Stimulated activated CD8-positive, alpha-beta memory T cell treated with anti-CD3 and anti-CD28 coated beads, Interleukin-12 subunit alpha, Interleukin-12 subunit beta, amount 100 ng/mL, for 24 hours (primary cell): ENCODE results near the gene MAGI1.

Source experiments
- DNase-seq: peaks from one replicate; pipeline ENCODE4 v3.0.0-alpha.2; 2020; ENCODE audit errors: extremely low read depth

Gene MAGI1

GRCh38 chr3:65945953-65946352 lies 92.8 kb downstream of the MAGI1 start:
- DNase-seq, result no peak

DNA sequence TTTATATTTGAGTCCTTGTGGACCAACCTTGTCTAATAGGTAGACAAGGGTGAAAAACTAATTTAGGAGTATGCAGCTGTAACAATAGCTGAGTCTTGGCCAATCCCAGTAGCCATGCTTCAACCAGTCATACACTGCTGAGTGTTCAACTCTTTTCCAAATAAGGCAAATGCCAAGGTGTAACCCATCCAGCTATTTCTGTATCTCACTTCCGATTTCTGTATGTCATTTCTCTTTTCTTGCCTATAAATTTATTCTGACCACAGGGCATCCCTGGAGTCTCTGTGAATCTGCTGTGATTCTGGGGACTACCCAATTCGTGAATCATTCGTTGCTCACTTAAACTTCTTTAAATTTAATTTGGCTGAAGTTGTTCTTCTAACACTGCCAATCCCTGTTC lies 93.2 kb downstream of the MAGI1 start:
- no peak for DNase-seq

- DNase-seq, result no peak
These were observed 94.5 kb downstream of the MAGI1 start for GRCh38 chr3:65944252-65944651.

DNA sequence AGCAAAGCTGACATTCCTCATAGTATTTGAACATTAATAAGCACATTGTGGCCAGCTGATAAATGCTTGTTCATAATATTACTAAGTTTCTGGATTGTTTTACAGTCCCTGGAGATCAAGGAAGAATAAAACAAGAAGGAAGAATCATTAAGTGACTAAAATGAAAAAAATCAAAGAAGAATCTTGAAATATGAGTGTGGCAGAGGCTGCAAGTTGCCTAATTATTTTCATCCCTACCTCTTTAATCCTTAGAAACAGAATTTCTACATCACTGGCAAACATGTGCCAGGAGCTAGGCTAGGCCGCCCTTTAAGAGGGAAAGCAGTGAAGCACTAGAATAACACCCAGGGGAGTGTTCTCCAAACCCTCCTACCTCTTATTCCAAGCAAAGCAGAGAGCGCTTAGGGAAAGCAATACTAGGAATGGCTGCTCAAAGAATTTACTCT lies 98.9 kb downstream of the MAGI1 start:
- DNase-seq, result no peak

GRCh38 chr3:65939184-65939583 lies 99.5 kb downstream of the MAGI1 start:
- no peak for DNase-seq

GRCh38 chr3:65938676-65939075 lies 100.0 kb downstream of the MAGI1 start:
- DNase-seq, result no peak

DNA sequence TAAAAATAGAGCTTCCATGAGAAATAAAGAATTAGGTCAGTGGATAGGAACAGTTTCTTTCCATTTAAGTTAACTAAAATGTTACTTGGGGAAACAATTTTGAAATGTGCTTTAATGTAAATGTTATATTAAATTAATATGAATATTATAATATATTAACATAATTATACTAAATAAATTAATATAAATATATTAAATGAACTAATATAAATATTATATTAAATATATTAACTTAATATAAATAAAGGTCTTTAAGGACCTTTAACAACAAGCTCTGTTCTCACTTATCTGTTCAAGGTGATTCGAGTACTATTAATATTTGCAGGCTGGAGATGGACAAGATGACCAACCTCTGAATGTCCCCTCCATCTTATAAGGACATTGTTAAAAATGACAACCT lies 100.6 kb downstream of the MAGI1 start:
- no peak for DNase-seq

GRCh38 chr3:65936908-65937638 lies 101.6 kb downstream of the MAGI1 start:
- no peak for DNase-seq

DNA sequence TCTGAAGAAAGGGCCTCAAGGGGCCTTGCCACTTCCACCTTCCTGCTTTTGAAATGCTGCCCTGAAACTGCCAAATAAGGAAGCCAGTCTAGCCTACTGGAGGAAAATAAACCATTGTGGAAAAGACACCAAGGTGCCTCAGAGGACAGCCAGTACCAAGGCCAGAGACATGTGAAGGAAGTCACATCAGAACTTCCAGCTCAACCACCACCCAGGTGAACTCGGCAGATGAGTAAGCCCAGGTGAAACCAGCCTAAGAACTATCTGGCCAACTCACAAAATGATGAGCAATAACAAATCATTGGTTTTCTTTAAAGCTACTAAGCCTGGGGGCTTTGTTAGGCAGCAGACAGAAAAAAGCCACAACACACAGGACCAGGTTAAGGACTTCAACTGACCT lies 103.0 kb downstream of the MAGI1 start:
- no peak for DNase-seq

DNA sequence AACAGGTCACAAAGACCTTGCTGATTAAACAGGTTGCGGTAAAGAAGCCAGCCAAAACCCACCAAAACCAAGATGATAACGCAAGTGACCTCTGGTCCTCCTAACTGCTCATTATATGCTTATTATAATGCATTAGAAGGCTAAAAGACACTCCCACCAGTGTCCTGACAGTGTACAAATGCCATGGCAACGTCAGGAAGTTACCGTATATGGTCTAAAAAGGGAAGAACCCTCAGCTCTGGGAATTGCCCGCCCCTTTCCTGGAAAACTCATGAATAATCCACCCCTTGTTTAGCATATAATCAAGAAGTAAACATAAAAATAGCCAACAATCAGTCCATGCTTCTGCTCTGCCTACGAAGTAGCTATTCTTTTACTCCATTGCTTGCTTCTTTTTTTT lies 108.1 kb downstream of the MAGI1 start:
- no peak for DNase-seq

DNA sequence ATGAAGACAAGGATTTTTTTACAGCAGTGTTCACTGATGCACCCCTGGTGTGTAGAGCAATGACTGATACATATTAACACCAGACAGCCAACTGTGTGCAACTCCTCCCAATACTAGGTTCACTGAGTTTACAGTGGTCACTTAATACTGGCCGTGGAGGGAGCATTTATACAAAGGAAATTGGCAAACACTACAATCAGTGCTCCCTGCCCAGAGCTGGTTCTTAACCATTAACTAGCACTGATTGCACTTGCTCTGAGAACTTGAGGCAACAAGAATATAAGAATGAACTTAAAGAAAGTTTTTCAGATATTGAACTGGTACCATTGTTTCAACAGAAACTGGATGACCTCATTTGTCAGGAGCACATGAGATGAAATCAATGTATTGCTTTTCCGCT lies 110.6 kb downstream of the MAGI1 start:
- DNase-seq, result no peak

DNA sequence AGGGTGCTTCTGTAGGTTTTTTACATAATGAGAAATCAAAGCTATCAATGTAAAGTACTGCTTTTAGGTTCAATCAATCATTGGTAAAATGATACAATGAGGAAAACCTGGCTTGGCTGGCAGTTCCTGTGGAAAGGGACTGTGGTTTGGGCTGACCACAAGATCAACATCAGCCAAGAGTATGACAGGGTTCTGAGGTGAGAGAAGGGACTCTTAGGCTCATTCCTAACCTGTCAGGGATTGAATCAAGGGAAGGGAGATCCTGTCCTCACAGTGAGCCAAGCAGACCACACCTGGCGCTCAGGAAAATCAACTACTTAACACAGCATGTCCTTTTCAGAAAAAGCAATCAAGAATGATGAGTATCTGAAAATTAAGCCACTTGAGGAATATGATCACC lies 111.1 kb downstream of the MAGI1 start:
- DNase-seq, result no peak

GRCh38 chr3:65925254-65925954 lies 113.3 kb downstream of the MAGI1 start:
- no peak for DNase-seq

- DNase-seq, result no peak
These were observed 114.0 kb downstream of the MAGI1 start for GRCh38 chr3:65924762-65925161.

DNA sequence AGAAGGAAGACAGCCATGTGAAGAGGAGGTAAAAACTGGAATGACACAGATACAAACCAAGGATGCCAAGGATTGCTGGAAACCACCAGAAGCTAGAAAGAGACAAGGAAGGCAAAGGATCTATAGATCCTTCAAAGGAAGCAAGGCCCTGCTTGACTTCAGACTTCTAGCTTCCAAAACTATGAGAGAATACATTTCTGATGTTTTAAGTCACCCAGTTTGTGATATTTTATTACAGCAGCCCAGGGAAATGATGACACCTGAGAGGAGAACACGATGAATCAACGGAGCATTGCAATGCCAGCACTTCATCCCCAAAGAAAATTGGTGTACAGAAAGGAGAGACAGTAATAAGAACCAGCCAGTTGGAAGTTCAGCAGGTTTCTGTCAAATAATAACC lies 116.3 kb downstream of the MAGI1 start:
- no peak for DNase-seq

DNA sequence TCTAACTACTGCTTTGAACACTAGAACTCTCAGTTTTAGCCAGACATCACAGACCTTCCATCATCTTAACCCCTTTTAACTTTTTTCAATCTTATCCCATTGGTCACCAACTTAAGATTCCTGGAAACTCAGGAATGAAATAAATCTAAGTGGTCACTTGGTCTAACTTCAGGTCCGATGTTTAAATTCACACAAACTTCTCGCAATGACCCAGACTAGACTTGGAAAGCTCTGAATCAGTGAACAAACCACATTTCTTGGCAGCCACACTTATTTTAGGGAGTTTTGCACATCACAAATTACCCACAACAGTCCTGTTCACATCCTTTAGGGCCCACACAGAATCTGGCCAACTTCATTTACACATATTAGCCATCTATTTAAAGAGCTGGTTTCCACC lies 118.9 kb downstream of the MAGI1 start:
- no peak for DNase-seq

DNA sequence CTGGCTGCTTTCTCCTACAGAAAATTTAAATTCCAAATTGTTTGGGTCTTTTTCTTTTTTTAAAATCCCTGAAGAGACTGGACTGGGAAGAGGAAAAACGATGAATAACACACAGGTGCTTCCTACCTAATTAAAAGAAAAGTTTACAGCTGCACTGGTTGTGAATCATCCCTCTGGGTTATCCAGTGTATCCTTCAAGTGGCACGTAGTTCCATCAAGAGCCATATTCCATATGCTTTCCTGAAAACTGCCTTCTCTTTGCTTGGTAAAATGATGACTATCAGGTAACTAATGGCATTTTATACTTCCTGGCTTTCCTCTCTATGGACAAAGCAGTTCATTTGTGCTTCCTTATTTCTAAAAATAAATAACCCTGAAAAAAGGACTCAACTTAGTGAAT lies 123.2 kb downstream of the MAGI1 start:
- DNase-seq, result no peak

- DNase-seq, result no peak
These were observed 123.9 kb downstream of the MAGI1 start for GRCh38 chr3:65914740-65915367.

DNA sequence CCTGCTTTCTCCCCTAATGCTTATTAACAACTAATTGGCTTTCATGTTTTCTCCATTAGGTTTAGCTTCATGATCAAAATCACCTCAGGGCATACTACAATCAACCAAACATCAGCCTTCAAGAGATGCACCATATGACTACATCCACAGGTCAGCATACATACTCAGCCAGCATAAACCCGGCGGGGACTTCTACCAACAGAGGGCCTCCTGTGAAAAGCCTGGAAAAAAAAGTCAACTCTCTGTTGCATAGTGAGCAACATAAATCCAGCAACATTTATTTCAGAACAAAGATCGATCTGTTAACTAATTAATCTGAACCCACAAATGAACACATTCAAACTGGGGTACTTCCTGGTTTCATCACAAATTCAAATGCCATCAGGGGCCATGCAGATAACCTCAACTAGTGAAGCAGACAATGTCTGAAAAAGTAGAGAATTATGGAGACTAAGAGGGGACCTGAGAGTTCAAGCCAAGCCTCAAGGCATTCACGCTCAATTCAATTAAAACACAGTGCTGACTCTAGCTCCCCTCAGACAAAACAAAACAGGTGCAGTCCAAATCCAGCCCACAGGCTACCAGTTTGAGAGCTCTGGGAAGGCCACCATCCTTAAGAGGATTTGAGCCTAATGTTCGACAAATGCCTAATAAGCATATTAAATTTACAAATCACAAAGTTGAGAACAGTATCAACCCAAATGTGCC lies 124.5 kb downstream of the MAGI1 start:
- no peak for DNase-seq

DNA sequence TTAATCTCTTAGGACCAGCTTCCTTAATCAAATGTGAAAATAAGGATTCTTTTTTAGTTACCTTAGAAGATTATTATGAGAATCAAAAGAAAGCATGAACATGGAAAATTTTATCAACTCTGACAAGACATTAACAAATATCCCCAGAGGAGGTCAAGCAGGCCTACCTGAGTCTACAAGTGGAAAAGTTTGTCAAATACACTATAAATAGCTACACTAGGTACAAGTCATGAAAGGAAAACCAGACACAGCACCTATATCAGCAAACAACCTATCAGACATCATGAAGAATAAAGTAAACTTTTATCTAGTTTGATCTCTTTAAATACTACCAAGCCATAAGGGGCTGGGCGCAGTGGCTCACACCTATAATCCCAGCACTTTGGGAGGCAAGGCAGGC lies 126.1 kb downstream of the MAGI1 start:
- no peak for DNase-seq

DNA sequence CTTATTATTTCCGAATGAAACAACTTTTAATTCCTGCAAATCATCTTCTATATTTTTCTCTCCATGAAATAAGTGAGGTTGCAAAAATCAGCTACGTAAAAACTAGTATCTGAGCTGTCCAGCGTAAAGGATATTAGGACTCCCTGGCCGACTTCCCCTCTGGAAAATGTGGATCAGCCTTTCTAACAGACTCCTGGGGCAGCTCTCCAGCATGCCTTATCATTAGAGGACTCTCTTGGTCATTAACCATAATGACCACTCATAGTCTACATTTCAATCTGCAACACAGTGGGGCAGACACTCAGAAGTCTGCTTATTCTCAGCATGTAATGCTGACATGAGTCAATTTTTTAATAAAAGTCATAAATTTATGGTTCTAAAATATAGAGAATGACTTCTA lies 130.1 kb downstream of the MAGI1 start:
- no peak for DNase-seq
